Kidney (tissue), 14 donors: Measurements from ENCODE around the gene MTNR1B. TPM values are rescaled to one million over a fixed set of nuclear protein-coding genes. Genes with fewer than 3 reads are reported as not detected.

Experiments
- DNase-seq, 5 donors: peaks; one replicate each; pipeline ENCODE4 v3.0.0-alpha.2; 2013 to 2020
- FAIRE-seq: peaks from 2 replicates; lab custom pipeline; 2012; peaks lifted over from hg19 to GRCh38; lab: Jason Lieb, UNC
- H3K27ac ChIP-seq, 2 donors: one replicate each; pipeline ENCODE4 v1.7.0; 2013; ENCODE audit warnings: low read depth in 2 of 2, low read length in 2 of 2, inconsistent platforms in 1 of 2
- H3K27me3 ChIP-seq: one replicate; pipeline ENCODE4 v1.7.1; 2013; ENCODE audit warnings: low read length, inconsistent platforms; ENCODE audit not compliant: control insufficient read depth, insufficient read depth
- H3K36me3 ChIP-seq, 3 donors: one replicate each; pipeline versions ENCODE4 v1.7.0 to v1.7.1; 2013; ENCODE audit warnings: low read length in 3 of 3, control low read depth in 1 of 3, inconsistent platforms in 1 of 3; ENCODE audit not compliant: insufficient read depth in 3 of 3, control insufficient read depth in 2 of 3
- H3K4me1 ChIP-seq, 3 donors: one replicate each; pipeline versions ENCODE4 v1.7.0 to v1.7.1; 2013; ENCODE audit warnings: low read length in 3 of 3, inconsistent platforms in 1 of 3, low read depth in 1 of 3; ENCODE audit not compliant: control insufficient read depth in 2 of 3, insufficient read depth in 2 of 3
- H3K4me3 ChIP-seq, 3 donors: one replicate each; pipeline versions ENCODE4 v1.7.0 to v1.8.1; 2013; ENCODE audit warnings: low read length in 3 of 3, control low read depth in 1 of 3, inconsistent platforms in 1 of 3
- H3K9ac ChIP-seq, 3 donors: one replicate each; pipeline versions ENCODE4 v1.7.0 to v1.7.1; 2013; ENCODE audit warnings: low read length in 3 of 3, control low read depth in 1 of 3, inconsistent platforms in 1 of 3
- H3K9me3 ChIP-seq, 3 donors: one replicate each; pipeline versions ENCODE4 v1.7.0 to v1.7.1; 2013; ENCODE audit warnings: low read length in 3 of 3, control low read depth in 1 of 3, inconsistent platforms in 1 of 3; ENCODE audit not compliant: control insufficient read depth in 2 of 3, insufficient read depth in 1 of 3
- CTCF ChIP-seq: IDR thresholded peaks from 3 replicates; pipeline ENCODE4 v1.5.1; 2012; ENCODE audit warnings: mild to moderate bottlenecking, moderate library complexity, borderline replicate concordance; ENCODE audit not compliant: insufficient read depth; ENCODE audit errors: extremely low read depth
- intact Hi-C: fragments of 100-400 bp; cut with DNase I; formaldehyde crosslinking; loops from one replicate; pipeline ENCODE4 v1.11.1; 2022
- polyA plus RNA-seq: library from polyadenylated mRNA; stranded (reverse); fragments of 350-450 nt; fragmentation: Illumina TruSeq; extraction: RNeasy Lipid Tissue Mini Kit (QIAGEN cat#74804); gene quantifications from one replicate; pipeline ENCODE4 v1.2.3, GENCODE V29; 2014; ENCODE audit warnings: low read depth, low replicate concordance; ENCODE audit not compliant: insufficient read depth
- total RNA-seq: library from RNA; stranded (reverse); fragmentation: NEBNext Ultra II Directional; extraction: Animal tissue kit (Norgen Biotek cat#: 25700); gene quantifications from one replicate; pipeline ENCODE4 v1.2.1, GENCODE V29; 2021
- donor health status: control.
- donor health status: control.
- donor health status: control.
- donor health status: control.
- donor health status: control.
- donor health status: DM: yes; HTN: yes; CAD: no.
- donor health status: Normal renal cell carcinoma (clear cell type).

Gene MTNR1B
- total and polyA plus RNA-seq, 2 donors from 2014 or later: not detected

DNA sequence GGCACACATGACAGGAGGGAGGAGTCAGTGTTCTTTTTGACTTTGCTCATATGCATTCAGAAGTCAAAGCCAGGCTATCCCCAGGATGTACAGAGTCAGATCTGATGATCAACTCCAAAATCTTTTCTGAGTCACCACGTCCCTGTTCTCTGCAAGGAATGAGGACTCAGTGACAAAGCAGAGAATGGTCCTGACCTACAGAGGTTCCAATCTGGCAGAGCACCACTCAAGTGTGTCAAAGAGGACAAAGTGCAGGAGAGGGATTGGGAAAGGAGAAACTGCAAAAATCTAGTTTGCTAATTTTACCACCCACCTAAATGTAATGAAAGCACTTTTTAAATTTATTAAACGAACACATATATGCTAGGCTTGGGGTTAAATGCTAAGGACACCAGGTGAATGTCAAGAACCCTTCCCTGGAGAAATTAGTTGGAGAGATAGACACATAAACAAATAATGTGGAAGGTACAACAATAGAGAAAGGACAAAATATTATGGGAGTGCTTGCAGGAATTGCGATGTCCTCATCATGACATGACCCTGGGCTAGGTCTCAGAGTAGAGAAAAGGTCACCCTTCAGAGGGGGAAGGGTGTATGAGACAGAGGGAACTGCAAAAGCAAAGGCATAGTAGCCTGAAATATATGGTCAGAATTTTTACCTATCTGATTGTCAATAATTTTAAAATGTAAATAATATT lies 56.3 kb downstream of the MTNR1B start:
- H3K27me3 ChIP-seq: no peaks in the 10 kb centered on the region
- H3K36me3 ChIP-seq: no peaks in the 10 kb centered on the region
- no peaks in the 10 kb centered on the region for H3K4me1 ChIP-seq
- DNase-seq (no peak), FAIRE-seq (no peak)
- TF ChIP-seq CTCF: no peak
- no peak overlapping the region for H3K4me3 ChIP-seq
- H3K9ac ChIP-seq: no peak overlapping the region
- intact Hi-C loops: no loop called here
- no peaks in the 10 kb centered on the region for H3K9me3 ChIP-seq
- no peak overlapping the region for H3K27ac ChIP-seq

DNA sequence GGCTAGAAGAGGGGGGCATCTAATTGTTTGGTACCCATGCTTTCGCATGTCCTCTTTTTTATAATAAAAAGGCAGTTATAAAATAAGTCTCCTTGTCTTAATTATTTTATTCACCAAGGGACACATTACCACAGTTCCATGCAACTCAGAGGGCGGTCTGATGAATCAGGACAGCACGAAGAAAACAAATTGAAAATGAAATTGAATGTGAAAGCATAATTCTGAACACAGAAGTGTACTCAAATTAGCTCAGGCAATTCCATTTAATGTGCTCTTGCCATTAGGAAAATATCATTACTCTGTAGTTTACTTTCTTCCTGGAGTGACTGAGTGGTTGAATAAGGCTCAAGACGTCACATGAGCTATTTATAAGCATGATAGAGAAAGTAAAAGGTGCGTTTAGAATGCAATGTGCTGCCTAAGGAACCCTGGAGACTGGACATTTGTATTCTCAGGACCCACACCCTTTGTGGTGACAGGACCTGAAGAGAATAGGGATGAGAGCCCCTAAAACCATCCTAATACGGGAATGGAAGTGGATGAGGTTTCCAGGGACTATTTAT lies 59.6 kb downstream of the MTNR1B start:
- no peak for FAIRE-seq
- no peak for DNase-seq
- no peaks in the 10 kb centered on the region for H3K36me3 ChIP-seq
- no peak overlapping the region for H3K4me3 ChIP-seq
- H3K9me3 ChIP-seq: no peaks in the 10 kb centered on the region
- TF ChIP-seq CTCF: no peak
- intact Hi-C loops: no loop called here
- H3K27me3 ChIP-seq: no peaks in the 10 kb centered on the region
- no peak overlapping the region for H3K9ac ChIP-seq
- H3K4me1 ChIP-seq: no peaks in the 10 kb centered on the region
- H3K27ac ChIP-seq: no peak overlapping the region

DNA sequence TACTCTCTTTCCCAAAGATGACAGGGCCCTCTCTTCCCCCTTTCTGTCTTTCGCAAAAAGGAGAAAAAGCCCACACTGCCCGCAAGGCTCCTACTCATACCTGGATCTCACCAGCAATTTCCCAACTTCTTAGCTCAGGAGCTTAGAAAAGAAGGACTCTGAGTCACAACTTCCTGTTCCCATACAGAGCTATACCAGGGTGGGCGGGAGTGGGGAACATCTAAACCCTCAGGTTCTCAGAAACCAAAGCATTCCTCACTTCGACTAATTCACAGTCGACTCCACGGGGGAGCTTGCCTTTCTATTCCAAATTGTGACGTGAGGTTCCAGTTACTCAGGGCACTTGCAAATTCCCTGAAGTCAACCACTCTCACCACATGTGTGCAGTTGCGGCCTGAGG lies 61.9 kb downstream of the MTNR1B start:
- Histone ChIP-seq H3K4me3 (no peak overlapping the region), H3K9ac (no peak overlapping the region), H3K36me3 (no peaks in the 10 kb centered on the region), H3K9me3 (no peaks in the 10 kb centered on the region), H3K4me1 (no peaks in the 10 kb centered on the region), H3K27ac (no peak overlapping the region), H3K27me3 (no peaks in the 10 kb centered on the region)
- FAIRE-seq: no peak
- TF ChIP-seq CTCF: no peak
- intact Hi-C loops: no loop called here
- no peak for DNase-seq

Other genes with a start within 250 kb of the MTNR1B start
- 19.4 TPM for gene SLC36A4, start 228.3 kb downstream of the MTNR1B start, total RNA-seq
- 8.2 TPM for gene SLC36A4, start 228.3 kb downstream of the MTNR1B start, polyA plus RNA-seq